Measurements from ENCODE around the gene PSMB2. TPM values are rescaled to one million over a fixed set of nuclear protein-coding genes. Genes with fewer than 3 reads are reported as not detected.

Gene PSMB2
- total RNA-seq, 1 donor from 2014 or later = 98.6 TPM

DNA sequence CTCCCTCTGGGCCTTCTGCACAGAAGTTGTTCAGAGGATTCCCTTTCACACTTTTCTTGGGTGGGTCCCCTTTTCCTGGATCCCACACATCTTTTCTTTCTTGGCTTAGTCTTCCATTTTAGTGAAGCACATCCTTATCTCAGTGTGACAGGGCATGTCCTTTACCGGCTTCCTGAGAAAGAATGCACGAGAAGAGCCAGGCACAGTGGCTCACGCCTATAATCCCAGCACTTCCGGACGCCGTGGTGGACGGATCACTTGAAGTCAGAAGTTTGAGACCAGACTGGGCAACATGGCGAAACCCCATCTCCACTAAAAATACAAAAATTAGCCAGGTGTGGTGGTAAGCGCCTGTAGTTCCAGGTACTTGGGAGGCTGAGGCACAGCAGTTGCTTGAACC is 22.1 kb upstream of the PSMB2 start:
- Mint-ChIP-seq H3K36me3 (ENCODE audit: low read depth, unreplicated experiment) (no peaks in the 10 kb centered on the region), H3K27ac (ENCODE audit: unreplicated experiment) (no peak overlapping the region), H3K9me3 (ENCODE audit: unreplicated experiment) (no peaks in the 10 kb centered on the region), H3K4me1 (ENCODE audit: low read depth, unreplicated experiment) (no peaks in the 10 kb centered on the region), H3K4me3 (ENCODE audit: unreplicated experiment) (no peak overlapping the region), H3K27me3 (ENCODE audit: low read depth, unreplicated experiment) (peaks cover 31% of the 10 kb centered on the region)
- Histone ChIP-seq H4K20me1 (ENCODE audit: insufficient read depth, low read length) (no peaks in the 10 kb centered on the region), H3K9me3 (ENCODE audit: insufficient read depth, low read depth, low read length) (no peaks in the 10 kb centered on the region), H3K79me2 (ENCODE audit: insufficient read depth, low read length) (no peaks in the 10 kb centered on the region), H2AFZ (ENCODE audit: low read depth, low read length) (no peak overlapping the region), H3K9ac (ENCODE audit: low read length) (no peak overlapping the region), H3K36me3 (ENCODE audit: insufficient read depth, low read length) (no peaks in the 10 kb centered on the region), H3K4me3 (ENCODE audit: insufficient read depth, low read depth, low read length) (no peak overlapping the region), H3K4me2 (ENCODE audit: low read length) (no peak overlapping the region), H3K27me3 (ENCODE audit: insufficient read depth, low read length) (peaks cover 20% of the 10 kb centered on the region), H3K4me1 (ENCODE audit: insufficient read depth, low read length) (no peaks in the 10 kb centered on the region), H3K27ac (ENCODE audit: low read depth, low read length) (no peak overlapping the region)
- TF ChIP-seq, protein P1, sequence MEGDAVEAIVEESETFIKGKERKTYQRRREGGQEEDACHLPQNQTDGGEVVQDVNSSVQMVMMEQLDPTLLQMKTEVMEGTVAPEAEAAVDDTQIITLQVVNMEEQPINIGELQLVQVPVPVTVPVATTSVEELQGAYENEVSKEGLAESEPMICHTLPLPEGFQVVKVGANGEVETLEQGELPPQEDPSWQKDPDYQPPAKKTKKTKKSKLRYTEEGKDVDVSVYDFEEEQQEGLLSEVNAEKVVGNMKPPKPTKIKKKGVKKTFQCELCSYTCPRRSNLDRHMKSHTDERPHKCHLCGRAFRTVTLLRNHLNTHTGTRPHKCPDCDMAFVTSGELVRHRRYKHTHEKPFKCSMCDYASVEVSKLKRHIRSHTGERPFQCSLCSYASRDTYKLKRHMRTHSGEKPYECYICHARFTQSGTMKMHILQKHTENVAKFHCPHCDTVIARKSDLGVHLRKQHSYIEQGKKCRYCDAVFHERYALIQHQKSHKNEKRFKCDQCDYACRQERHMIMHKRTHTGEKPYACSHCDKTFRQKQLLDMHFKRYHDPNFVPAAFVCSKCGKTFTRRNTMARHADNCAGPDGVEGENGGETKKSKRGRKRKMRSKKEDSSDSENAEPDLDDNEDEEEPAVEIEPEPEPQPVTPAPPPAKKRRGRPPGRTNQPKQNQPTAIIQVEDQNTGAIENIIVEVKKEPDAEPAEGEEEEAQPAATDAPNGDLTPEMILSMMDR (IDR thresholded peaks at IDR 0.05; ENCODE audit: insufficient read depth, low read depth, low read length) = no peak
- TF ChIP-seq EZH2 (IDR thresholded peaks at IDR 0.05; ENCODE audit: insufficient read depth, low read length) = no peak
- no peak for DNase-seq (ENCODE audit: low read depth)
- FAIRE-seq = no peak

DNA sequence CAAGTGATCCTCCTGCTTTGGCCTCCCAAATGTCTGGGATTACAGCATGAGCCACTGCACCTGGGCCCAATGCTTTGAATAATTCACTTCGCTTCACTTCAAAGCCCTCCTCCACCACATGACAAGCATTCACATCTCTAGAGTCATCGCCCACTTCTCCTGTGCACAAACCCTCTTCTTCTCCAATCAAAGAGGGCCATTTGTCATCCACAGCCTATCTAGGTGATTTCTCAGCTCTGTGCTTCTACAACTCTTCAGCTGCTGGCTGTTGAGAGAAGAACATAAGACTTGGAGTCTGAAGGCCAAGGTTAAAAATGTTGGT is 20.1 kb upstream of the PSMB2 start:
- FAIRE-seq = no peak

More for the DNA sequence above, 20.1 kb upstream of the PSMB2 start:
- no peak for DNase-seq (ENCODE audit: low read depth)
- Mint-ChIP-seq H3K9me3 (ENCODE audit: unreplicated experiment) (no peaks in the 10 kb centered on the region), H3K4me3 (ENCODE audit: unreplicated experiment) (no peak overlapping the region), H3K36me3 (ENCODE audit: low read depth, unreplicated experiment) (no peaks in the 10 kb centered on the region), H3K27me3 (ENCODE audit: low read depth, unreplicated experiment) (peaks cover 29% of the 10 kb centered on the region), H3K4me1 (ENCODE audit: low read depth, unreplicated experiment) (no peaks in the 10 kb centered on the region), H3K27ac (ENCODE audit: unreplicated experiment) (no peak overlapping the region)
- Histone ChIP-seq H3K79me2 (ENCODE audit: insufficient read depth, low read length) (no peaks in the 10 kb centered on the region), H3K9me3 (ENCODE audit: insufficient read depth, low read depth, low read length) (no peaks in the 10 kb centered on the region), H3K4me1 (ENCODE audit: insufficient read depth, low read length) (no peaks in the 10 kb centered on the region), H3K27ac (ENCODE audit: low read depth, low read length) (no peak overlapping the region), H3K36me3 (ENCODE audit: insufficient read depth, low read length) (no peaks in the 10 kb centered on the region), H3K4me2 (ENCODE audit: low read length) (no peak overlapping the region), H3K27me3 (ENCODE audit: insufficient read depth, low read length) (peaks cover 6% of the 10 kb centered on the region), H4K20me1 (ENCODE audit: insufficient read depth, low read length) (no peaks in the 10 kb centered on the region), H3K9ac (ENCODE audit: low read length) (no peak overlapping the region), H2AFZ (ENCODE audit: low read depth, low read length) (no peak overlapping the region), H3K4me3 (ENCODE audit: insufficient read depth, low read depth, low read length) (no peak overlapping the region)
- TF ChIP-seq, protein P1 (IDR thresholded peaks at IDR 0.05; ENCODE audit: insufficient read depth, low read depth, low read length) = no peak
- TF ChIP-seq EZH2 (IDR thresholded peaks at IDR 0.05; ENCODE audit: insufficient read depth, low read length) = no peak

All from astrocyte (in vitro differentiated cells and primary cell).